Left lung (tissue), 10 donors: ENCODE data around the gene TMTC2. TPM values are rescaled to one million over a fixed set of nuclear protein-coding genes. Genes with fewer than 3 reads are reported as not detected.

Source experiments
- ATAC-seq: fragments of 200-7000 bp; cut with Tn5 transposase; one replicate; pipeline ENCODE4 v1.9.1; 2020; ENCODE audit warnings: moderate library complexity
- DNase-seq, 4 donors: peaks; one replicate each; pipeline ENCODE4 v3.0.0-alpha.2; 2013 to 2020
- H3K27ac ChIP-seq, 2 donors: fragments of 200-600 bp; sonication (generic) in 1 of 2; one replicate each; pipeline versions ENCODE4 v1.5.0 to v1.8.0; 2020 to 2021
- H3K27me3 ChIP-seq, 2 donors: fragments of 200-600 bp; sonication (generic) in 1 of 2; one replicate each; pipeline versions ENCODE4 v1.5.0 to v1.8.0; 2020 to 2021
- H3K36me3 ChIP-seq, 2 donors: fragments of 200-600 bp; sonication (generic) in 1 of 2; one replicate each; pipeline versions ENCODE4 v1.5.0 to v1.8.0; 2020 to 2021
- H3K4me1 ChIP-seq, 2 donors: fragments of 200-600 bp; one replicate each; pipeline ENCODE4 v1.8.0; 2021
- H3K4me3 ChIP-seq, 2 donors: fragments of 200-600 bp; sonication (generic) in 1 of 2; one replicate each; pipeline versions ENCODE4 v1.5.0 to v1.8.0; 2020 to 2021; ENCODE audit warnings: mild to moderate bottlenecking in 1 of 2
- H3K9me3 ChIP-seq, 2 donors: fragments of 200-600 bp; sonication (generic) in 1 of 2; one replicate each; pipeline versions ENCODE4 v1.5.0 to v1.8.0; 2020 to 2021
- CTCF ChIP-seq, 2 donors: fragments of 200-600 bp; sonication (generic) in 1 of 2; IDR thresholded peaks; one replicate each; pipeline versions ENCODE4 v1.5.0 to v1.8.0; 2021; ENCODE audit warnings: antibody characterized with exemption in 2 of 2
- intact Hi-C, 2 donors: fragments of 100-400 bp; cut with DNase I; formaldehyde crosslinking; loops; one replicate each; pipeline versions ENCODE4 v1.11.2 to v1.14.2; 2022
- polyA plus RNA-seq, 6 donors: library from polyadenylated mRNA; unstranded; fragments of 120-200 nt; gene quantifications; one replicate each; pipeline ENCODE4 v1.2.1, GENCODE V29; 2013; ENCODE audit not compliant: insufficient read length in 6 of 6
- total RNA-seq, 2 donors: library from RNA; stranded (reverse); fragmentation: NEBNext Ultra II Directional; extraction: Animal tissue kit (Norgen Biotek cat#: 25700); gene quantifications; one replicate each; pipeline ENCODE4 v1.2.1, GENCODE V29; 2021
- donor health status: DM: no; HTN: yes; CAD: no.
- donor health status: DM: no; HTN: no; CAD: no.

The TMTC2 gene
- total and polyA plus RNA-seq, 8 donors, result 17.2 to 46.1 (median 39.3) TPM

- Histone ChIP-seq H3K4me3 (no peak overlapping the region), H3K27me3 (no peaks in the 10 kb centered on the region), H3K4me1 (no peaks in the 10 kb centered on the region), H3K36me3 (no peaks in the 10 kb centered on the region), H3K27ac (no peak overlapping the region), H3K9me3 (no peaks in the 10 kb centered on the region)
- DNase-seq, result no peak
- TF ChIP-seq CTCF (IDR thresholded peaks at IDR 0.05), result no peak
- no peak for ATAC-seq
- intact Hi-C loops, result no loop called here
Observed at GRCh38 chr12:83123039-83123438, 436.3 kb downstream of the TMTC2 start.

GRCh38 chr12:83128540-83128939 is 441.8 kb downstream of the TMTC2 start:
- Histone ChIP-seq H3K4me1 (no peaks in the 10 kb centered on the region), H3K27me3 (no peaks in the 10 kb centered on the region), H3K36me3 (peaks cover 0 to 16% of the 10 kb centered on the region in 2 donors), H3K4me3 (no peak overlapping the region), H3K9me3 (no peaks in the 10 kb centered on the region), H3K27ac (no peak overlapping the region)
- TF ChIP-seq CTCF (IDR thresholded peaks at IDR 0.05), result no peak
- DNase-seq (no peak), ATAC-seq (no peak)
- intact Hi-C loops, result no loop called here

GRCh38 chr12:83130178-83130577 is 443.5 kb downstream of the TMTC2 start:
- no peaks in the 10 kb centered on the region for H3K9me3 ChIP-seq
- H3K4me3 ChIP-seq, result no peak overlapping the region
- no peak for ATAC-seq
- TF ChIP-seq CTCF (IDR thresholded peaks at IDR 0.05), result no peak
- intact Hi-C loops, result no loop called here
- no peaks in the 10 kb centered on the region for H3K27me3 ChIP-seq
- H3K36me3 ChIP-seq, result peaks cover 0 to 19% of the 10 kb centered on the region in 2 donors
- no peak overlapping the region for H3K27ac ChIP-seq
- no peaks in the 10 kb centered on the region for H3K4me1 ChIP-seq
- DNase-seq, result no peak

GRCh38 chr12:83132360-83132759 is 445.7 kb downstream of the TMTC2 start:
- Histone ChIP-seq H3K4me1 (no peaks in the 10 kb centered on the region), H3K27ac (no peak overlapping the region), H3K4me3 (no peak overlapping the region), H3K36me3 (peaks cover 0 to 19% of the 10 kb centered on the region in 2 donors), H3K9me3 (no peaks in the 10 kb centered on the region), H3K27me3 (no peaks in the 10 kb centered on the region)
- DNase-seq (no peak), ATAC-seq (no peak)
- intact Hi-C loops, result no loop called here
- TF ChIP-seq CTCF (IDR thresholded peaks at IDR 0.05), result no peak

- H3K4me3 ChIP-seq, result no peak overlapping the region
- no peak for TF ChIP-seq CTCF (IDR thresholded peaks at IDR 0.05)
- H3K4me1 ChIP-seq, result no peaks in the 10 kb centered on the region
- H3K27me3 ChIP-seq, result no peaks in the 10 kb centered on the region
- H3K27ac ChIP-seq, result no peak overlapping the region
- intact Hi-C loops, result no loop called here
- DNase-seq (no peak), ATAC-seq (no peak)
- peaks cover 0 to 19% of the 10 kb centered on the region in 2 donors for H3K36me3 ChIP-seq
- peaks cover 0 to 11% of the 10 kb centered on the region in 2 donors for H3K9me3 ChIP-seq
Observed at GRCh38 chr12:83136411-83136810, 449.7 kb downstream of the TMTC2 start.
